GM20000 (cell line): Measurements from ENCODE around the gene NUB1.

Experiments used
- DNase-seq: peaks from one replicate; pipeline ENCODE4 v3.0.0; 2012; ENCODE audit warnings: low spot score
- TF ChIP-seq, protein P1 (sequence below): IDR thresholded peaks from 2 replicates; pipeline ENCODE4 v1.5.1; 2012; ENCODE audit warnings: mild to moderate bottlenecking, control low read depth; ENCODE audit errors: extremely low read depth, missing control alignments

The NUB1 gene

GRCh38 chr7:151411551-151411950 is 69.9 kb downstream of the NUB1 start:
- DNase-seq, result no peak
- TF ChIP-seq, protein P1, sequence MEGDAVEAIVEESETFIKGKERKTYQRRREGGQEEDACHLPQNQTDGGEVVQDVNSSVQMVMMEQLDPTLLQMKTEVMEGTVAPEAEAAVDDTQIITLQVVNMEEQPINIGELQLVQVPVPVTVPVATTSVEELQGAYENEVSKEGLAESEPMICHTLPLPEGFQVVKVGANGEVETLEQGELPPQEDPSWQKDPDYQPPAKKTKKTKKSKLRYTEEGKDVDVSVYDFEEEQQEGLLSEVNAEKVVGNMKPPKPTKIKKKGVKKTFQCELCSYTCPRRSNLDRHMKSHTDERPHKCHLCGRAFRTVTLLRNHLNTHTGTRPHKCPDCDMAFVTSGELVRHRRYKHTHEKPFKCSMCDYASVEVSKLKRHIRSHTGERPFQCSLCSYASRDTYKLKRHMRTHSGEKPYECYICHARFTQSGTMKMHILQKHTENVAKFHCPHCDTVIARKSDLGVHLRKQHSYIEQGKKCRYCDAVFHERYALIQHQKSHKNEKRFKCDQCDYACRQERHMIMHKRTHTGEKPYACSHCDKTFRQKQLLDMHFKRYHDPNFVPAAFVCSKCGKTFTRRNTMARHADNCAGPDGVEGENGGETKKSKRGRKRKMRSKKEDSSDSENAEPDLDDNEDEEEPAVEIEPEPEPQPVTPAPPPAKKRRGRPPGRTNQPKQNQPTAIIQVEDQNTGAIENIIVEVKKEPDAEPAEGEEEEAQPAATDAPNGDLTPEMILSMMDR, result no peak

DNA sequence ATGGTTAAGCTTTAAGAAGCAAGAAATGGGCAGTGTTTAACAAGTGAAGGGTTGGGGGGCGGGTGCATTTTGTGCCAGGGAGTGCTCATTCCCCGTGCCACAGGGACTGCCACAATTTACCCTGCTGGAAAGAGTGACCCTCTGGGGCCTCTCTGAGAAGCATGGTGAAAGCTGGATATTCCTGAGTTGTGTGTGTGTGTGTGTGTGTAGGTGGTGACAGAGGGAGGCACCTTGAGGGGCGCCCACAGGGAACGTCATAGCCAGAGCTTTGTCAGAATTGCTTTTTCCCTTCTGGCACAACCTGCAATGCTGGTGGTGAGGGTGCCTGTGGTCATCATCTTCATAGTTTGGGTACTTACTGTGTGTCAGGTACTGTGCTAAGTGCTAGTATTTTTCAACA is 70.7 kb downstream of the NUB1 start:
- TF ChIP-seq, protein P1, result no peak
- no peak for DNase-seq

DNA sequence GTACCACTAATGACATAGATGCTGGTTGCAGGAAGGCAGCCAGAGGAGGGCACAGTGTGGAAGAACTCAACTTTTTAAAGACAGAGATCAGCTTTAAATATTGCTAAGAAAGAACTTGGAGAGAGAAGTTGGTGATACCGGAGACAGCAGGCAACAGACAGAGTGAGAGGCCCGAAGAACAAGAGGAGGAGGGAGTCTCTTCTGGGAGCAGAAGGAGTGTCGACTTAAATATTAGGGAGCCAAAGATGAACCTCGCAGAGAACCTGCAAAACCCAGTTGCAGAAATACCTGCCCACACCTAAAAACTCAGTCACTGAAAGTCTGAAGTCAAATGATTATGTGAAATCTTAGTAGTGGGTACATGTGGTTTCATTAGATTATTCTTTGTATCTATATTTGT is 71.6 kb downstream of the NUB1 start:
- no peak for DNase-seq
- TF ChIP-seq, protein P1, result no peak

DNA sequence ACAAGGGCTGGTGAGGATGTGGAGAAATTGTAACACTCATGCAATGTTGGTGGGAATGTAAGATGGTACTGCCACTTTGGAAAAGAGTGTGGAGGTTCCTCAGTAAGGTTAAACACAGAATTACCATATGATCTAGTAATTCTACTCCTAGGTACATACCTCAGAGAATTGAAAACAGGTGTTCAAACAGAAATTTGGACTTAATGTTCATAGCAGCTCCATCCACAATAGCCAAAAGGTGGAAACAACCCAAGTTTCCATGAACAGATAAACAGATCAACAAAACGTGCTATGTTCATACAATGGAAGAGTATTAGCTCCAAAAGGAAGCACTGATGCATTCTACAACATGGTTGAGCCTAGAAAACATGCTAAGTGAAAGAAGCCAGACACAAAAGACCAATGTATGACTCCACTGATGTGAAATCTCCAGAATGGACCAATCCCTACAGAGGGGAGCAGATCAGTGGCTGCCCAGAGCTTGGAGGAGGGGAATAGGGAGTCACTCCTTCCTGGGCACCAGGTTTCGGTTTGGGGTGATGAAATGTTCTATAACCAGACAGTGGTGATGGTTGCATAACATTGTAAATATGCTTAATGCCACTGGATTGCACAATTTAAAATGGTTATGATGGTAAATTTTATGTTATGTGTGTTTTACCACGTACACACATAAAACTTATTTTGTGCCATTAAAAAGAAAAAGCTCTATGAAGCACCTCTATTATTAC is 73.9 kb downstream of the NUB1 start:
- TF ChIP-seq, protein P1, result no peak
- DNase-seq, result no peak

DNA sequence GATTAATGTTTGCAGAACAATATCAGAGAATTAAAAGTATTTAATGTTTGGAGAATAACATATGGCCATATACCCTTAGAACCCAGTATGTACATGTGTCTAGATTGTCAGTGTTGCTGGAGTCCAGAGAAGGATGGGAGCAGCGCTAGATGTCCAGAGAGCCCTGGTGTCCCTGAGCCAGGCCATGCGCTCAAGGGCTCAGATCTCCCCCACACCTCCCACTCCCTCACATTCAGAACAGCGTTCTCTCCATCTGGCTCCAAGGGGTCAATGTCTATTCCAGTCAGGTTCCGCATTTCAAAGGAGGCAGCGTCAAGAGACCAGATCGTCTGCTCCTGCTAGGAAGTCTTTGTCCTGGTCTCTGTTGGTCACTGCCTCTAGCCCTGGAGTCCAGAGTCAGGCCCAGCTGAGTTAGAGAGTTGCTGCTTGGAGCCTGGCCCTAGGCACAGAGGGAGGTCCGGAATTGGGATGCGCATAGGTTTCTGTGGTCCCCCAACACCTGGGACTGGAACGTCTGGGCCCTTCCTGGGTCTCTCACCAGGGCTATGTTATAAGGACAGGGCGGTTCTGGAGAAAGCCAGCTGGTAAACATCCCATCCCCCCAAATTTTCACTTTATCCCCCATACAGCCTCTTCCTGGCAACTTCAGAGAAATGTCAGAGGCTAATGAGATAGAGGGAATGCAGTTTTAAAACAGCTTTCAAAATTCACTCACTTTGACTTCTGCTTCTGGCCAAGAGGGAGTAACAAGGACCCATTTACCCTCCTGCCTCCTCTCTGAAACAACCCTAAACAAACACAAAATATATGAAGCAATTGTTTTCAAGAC is 74.7 kb downstream of the NUB1 start:
- TF ChIP-seq, protein P1, result no peak
- DNase-seq, result no peak

GRCh38 chr7:151416941-151417315 is 75.3 kb downstream of the NUB1 start:
- no peak for DNase-seq
- TF ChIP-seq, protein P1, result no peak

GRCh38 chr7:151420144-151420543 is 78.5 kb downstream of the NUB1 start:
- TF ChIP-seq, protein P1, result no peak

More at GRCh38 chr7:151420144-151420543, 78.5 kb downstream of the NUB1 start:
- no peak for DNase-seq
